A673 (cell line): ENCODE measurements around the gene ATP2B1. TPM values are rescaled to one million over a fixed set of nuclear protein-coding genes. Genes with fewer than 3 reads are reported as not detected.

Experiments
- BruUV-seq: library from RNA; stranded (reverse); fragments of 400-500 nt; replicated peaks from 2 replicates; lab custom pipeline; 2021; lab: Mats Ljungman, UMichigan
- CTCF ChIA-PET: fragments of 300-600 bp; sonication (Branson Sonifier 250); formaldehyde crosslinking; loops from one replicate; lab custom pipeline; 2022; ENCODE audit warnings: antibody characterized with exemption; lab: Charles Lee
- POLR2A ChIA-PET: fragments of 300-600 bp; sonication (Branson Sonifier 250); formaldehyde crosslinking; loops from one replicate; lab custom pipeline; 2022; ENCODE audit warnings: antibody characterized with exemption; ENCODE audit not compliant: low non-redundant PET; lab: Charles Lee
- DNase-seq: peaks from one replicate; pipeline ENCODE4 v3.0.0-alpha.2; 2015; ENCODE audit warnings: low spot score
- H3K27ac ChIP-seq: fragments of 200-600 bp; sonication (generic); 2 replicates; pipeline ENCODE4 v1.5.1; 2016; ENCODE audit warnings: mixed run types, low read depth, mild to moderate bottlenecking, mixed read lengths, antibody characterized with exemption, low read length; ENCODE audit not compliant: poor library complexity, severe bottlenecking
- H3K27me3 ChIP-seq: fragments of 200-600 bp; sonication (generic); replicated peaks from 2 replicates; pipeline ENCODE4 v1.6.1; 2017; ENCODE audit warnings: mixed run types, low read depth, mild to moderate bottlenecking, mixed read lengths, antibody characterized with exemption, low read length; ENCODE audit not compliant: insufficient read depth, poor library complexity
- H3K36me3 ChIP-seq: fragments of 200-600 bp; sonication (generic); 2 replicates; pipeline ENCODE4 v1.6.1; 2016; ENCODE audit warnings: mixed run types, mild to moderate bottlenecking, mixed read lengths, antibody characterized with exemption, low read length; ENCODE audit not compliant: insufficient read depth, poor library complexity, severe bottlenecking
- H3K4me1 ChIP-seq: fragments of 200-600 bp; sonication (generic); 2 replicates; pipeline ENCODE4 v1.6.1; 2017; ENCODE audit warnings: mixed run types, mild to moderate bottlenecking, mixed read lengths, antibody characterized with exemption, low read length; ENCODE audit not compliant: insufficient read depth, poor library complexity, severe bottlenecking
- H3K4me3 ChIP-seq: fragments of 200-600 bp; sonication (generic); 2 replicates; pipeline ENCODE4 v1.5.1; 2016; ENCODE audit warnings: low read depth, mixed run types, mild to moderate bottlenecking, mixed read lengths, low read length; ENCODE audit not compliant: poor library complexity, severe bottlenecking
- H3K9me3 ChIP-seq: fragments of 200-600 bp; sonication (generic); 2 replicates; pipeline ENCODE4 v1.6.1; 2016; ENCODE audit warnings: mixed run types, low read depth, mild to moderate bottlenecking, mixed read lengths, antibody characterized with exemption, low read length; ENCODE audit not compliant: poor library complexity, severe bottlenecking
- EZH2 ChIP-seq: fragments of 200-600 bp; sonication (generic); IDR thresholded peaks from 2 replicates; pipeline ENCODE4 v1.6.1; 2017; ENCODE audit warnings: borderline replicate concordance, low read depth, mild to moderate bottlenecking, mixed read lengths, antibody characterized with exemption, low read length; ENCODE audit not compliant: poor library complexity, severe bottlenecking
- intact Hi-C: fragments of 100-400 bp; cut with micrococcal nuclease; formaldehyde crosslinking; loops from one replicate; pipeline ENCODE4 v1.10.0; 2022; ENCODE audit not compliant: unreplicated experiment
- total RNA-seq: library from RNA; stranded (reverse); gene quantifications from 2 replicates; pipeline ENCODE4 v1.2.3, GENCODE V29; 2021
- TF ChIP-seq, protein P1 (sequence below): fragments of 300-800, 200-600 bp; sonication (generic); conservative IDR thresholded peaks from 2 replicates; pipeline ENCODE4 v1.5.1; 2017; ENCODE audit warnings: low read depth, mild to moderate bottlenecking, antibody characterized with exemption, low read length, moderate library complexity, mixed read lengths

The ATP2B1 gene
- total RNA-seq, 1 experiment from 2014 or later, result 44.2 TPM

DNA sequence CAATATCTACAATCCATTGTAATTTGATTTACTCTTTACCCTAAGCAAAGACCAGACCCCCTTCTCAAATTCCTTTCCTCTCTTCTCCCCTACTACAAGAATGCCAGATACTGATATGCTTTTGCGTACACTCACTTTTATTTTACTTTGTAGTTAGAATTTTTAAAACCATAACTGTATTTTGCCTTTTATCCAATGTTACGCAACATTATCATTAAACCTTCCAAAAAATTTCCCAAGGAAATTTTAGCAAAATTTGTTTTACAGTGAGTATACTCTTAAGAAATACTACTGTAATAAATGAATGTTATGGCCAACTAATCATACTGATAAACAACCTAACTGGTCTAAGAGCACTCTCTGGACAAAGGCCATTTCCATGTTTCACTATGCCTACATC lies 22.3 kb downstream of the ATP2B1 start:
- H3K9me3 ChIP-seq, result peaks cover 19% of the 10 kb centered on the region
- CTCF ChIA-PET, result no interaction called here
- TF ChIP-seq, protein P1, sequence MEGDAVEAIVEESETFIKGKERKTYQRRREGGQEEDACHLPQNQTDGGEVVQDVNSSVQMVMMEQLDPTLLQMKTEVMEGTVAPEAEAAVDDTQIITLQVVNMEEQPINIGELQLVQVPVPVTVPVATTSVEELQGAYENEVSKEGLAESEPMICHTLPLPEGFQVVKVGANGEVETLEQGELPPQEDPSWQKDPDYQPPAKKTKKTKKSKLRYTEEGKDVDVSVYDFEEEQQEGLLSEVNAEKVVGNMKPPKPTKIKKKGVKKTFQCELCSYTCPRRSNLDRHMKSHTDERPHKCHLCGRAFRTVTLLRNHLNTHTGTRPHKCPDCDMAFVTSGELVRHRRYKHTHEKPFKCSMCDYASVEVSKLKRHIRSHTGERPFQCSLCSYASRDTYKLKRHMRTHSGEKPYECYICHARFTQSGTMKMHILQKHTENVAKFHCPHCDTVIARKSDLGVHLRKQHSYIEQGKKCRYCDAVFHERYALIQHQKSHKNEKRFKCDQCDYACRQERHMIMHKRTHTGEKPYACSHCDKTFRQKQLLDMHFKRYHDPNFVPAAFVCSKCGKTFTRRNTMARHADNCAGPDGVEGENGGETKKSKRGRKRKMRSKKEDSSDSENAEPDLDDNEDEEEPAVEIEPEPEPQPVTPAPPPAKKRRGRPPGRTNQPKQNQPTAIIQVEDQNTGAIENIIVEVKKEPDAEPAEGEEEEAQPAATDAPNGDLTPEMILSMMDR, result no peak
- no peak for TF ChIP-seq EZH2
- no TSS peak for BruUV-seq
- H3K27ac ChIP-seq, result no peak overlapping the region
- no peaks in the 10 kb centered on the region for H3K36me3 ChIP-seq
- H3K27me3 ChIP-seq, result no peaks in the 10 kb centered on the region
- no peak for DNase-seq
- no peak overlapping the region for H3K4me3 ChIP-seq
- intact Hi-C loops, result no loop called here
- peaks cover 15% of the 10 kb centered on the region for H3K4me1 ChIP-seq
- POLR2A ChIA-PET, result no interaction called here

DNA sequence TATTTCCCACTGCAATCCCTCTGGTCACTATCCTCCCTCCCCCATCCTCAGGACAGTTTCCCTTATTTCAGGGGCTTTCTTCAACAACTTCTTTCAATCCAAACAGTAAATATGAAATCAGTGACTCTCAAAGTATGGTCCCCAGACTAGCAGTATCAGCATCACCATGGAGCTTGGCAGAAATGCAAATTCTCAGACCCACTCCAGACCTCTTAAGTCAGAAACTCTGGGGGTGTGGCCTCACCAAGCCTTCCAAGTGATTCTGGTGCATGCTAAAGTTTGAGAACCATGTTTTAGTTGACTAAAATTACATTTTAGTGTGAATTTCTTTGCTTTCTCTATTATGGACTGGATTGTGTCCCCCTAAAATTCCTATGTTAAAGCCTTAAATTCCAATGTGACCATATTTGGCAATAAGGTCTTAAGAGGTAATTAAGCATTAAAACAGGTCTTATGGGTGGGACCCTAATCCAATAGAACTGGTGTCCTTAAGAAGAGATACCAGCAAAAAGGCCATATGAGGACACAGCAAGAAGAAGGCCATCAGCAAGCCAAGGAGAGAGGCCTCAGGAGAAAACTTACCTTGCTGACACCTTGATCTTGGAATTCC lies 23.2 kb downstream of the ATP2B1 start:
- Histone ChIP-seq H3K4me3 (no peak overlapping the region), H3K4me1 (peaks cover 7% of the 10 kb centered on the region), H3K27me3 (no peaks in the 10 kb centered on the region), H3K27ac (no peak overlapping the region), H3K36me3 (no peaks in the 10 kb centered on the region), H3K9me3 (peaks cover 26% of the 10 kb centered on the region)
- no TSS peak for BruUV-seq
- DNase-seq, result no peak
- ChIA-PET CTCF (no interaction called here), POLR2A (no interaction called here)
- intact Hi-C loops, result no loop called here
- no peak for TF ChIP-seq EZH2
- TF ChIP-seq, protein P1, result no peak

DNA sequence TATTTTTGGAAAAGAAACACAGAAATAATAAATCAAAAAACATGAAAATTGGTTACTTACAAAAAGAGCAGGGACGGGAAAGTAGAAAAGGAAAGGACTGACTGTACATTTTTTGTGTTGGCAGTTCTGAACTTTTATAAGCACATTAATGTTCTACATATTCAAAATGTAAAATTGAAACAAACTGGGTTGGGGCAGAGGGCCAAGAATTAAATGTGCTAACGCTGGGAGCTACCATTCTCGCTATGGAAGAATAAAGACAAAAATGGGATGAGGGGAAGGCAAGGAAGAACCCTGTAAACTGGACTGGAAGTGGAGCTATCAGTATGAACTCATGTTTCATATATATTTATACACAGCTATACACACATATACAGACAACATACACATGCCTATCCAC lies 24.5 kb downstream of the ATP2B1 start:
- no TSS peak for BruUV-seq
- no peaks in the 10 kb centered on the region for H3K36me3 ChIP-seq
- ChIA-PET POLR2A (no interaction called here), CTCF (no interaction called here)
- intact Hi-C loops, result no loop called here
- DNase-seq, result peak; percentile 24
- H3K9me3 ChIP-seq, result peaks cover 37% of the 10 kb centered on the region
- TF ChIP-seq, protein P1, result no peak
- no peak overlapping the region for H3K4me3 ChIP-seq
- no peaks in the 10 kb centered on the region for H3K27me3 ChIP-seq
- H3K4me1 ChIP-seq, result peaks cover 6% of the 10 kb centered on the region
- H3K27ac ChIP-seq, result no peak overlapping the region
